ENCODE results near the gene ZP1.

DNA sequence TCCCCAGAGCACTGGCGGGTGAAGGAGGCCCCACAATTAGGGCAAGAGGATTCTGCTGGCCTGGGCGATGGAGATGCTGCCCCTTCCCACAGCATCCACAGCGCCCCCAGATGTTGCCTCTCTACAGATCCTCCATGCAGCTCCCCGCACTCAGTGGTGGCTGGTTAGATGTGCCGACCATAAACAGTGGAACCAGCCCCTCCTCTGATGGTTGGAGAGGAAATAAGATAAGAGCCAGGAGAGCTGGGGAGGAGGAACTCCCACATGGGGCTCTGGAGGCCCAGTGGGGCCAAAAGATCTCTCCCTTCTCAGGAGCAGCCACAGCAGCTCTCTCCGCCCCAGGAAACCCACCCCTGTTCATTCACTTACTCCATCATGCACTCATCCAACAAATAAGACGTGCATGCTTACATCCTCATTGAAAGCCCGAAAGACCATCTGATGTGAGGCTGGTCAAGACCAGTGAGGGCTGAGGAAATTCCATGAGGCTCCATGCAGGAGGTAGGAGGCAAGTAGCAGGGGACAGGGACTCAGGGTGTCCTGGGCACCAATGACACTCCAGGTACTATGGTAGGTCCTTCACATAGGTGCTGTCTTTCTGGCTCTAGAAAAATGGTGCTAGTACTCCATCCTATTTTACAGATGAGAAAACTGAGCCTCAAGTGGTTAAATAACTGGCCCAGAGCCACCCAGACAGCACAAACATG, 13.0 kb upstream of the ZP1 start:
- TF ChIP-seq, protein P1, sequence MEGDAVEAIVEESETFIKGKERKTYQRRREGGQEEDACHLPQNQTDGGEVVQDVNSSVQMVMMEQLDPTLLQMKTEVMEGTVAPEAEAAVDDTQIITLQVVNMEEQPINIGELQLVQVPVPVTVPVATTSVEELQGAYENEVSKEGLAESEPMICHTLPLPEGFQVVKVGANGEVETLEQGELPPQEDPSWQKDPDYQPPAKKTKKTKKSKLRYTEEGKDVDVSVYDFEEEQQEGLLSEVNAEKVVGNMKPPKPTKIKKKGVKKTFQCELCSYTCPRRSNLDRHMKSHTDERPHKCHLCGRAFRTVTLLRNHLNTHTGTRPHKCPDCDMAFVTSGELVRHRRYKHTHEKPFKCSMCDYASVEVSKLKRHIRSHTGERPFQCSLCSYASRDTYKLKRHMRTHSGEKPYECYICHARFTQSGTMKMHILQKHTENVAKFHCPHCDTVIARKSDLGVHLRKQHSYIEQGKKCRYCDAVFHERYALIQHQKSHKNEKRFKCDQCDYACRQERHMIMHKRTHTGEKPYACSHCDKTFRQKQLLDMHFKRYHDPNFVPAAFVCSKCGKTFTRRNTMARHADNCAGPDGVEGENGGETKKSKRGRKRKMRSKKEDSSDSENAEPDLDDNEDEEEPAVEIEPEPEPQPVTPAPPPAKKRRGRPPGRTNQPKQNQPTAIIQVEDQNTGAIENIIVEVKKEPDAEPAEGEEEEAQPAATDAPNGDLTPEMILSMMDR (IDR thresholded peaks at IDR 0.05; ENCODE audit: low read depth, low read length, poor library complexity, severe bottlenecking): no peak
- no peak for TF ChIP-seq EZH2phosphoT487 (IDR thresholded peaks at IDR 0.05; ENCODE audit: borderline replicate concordance, low read length)

Measured in DOHH2 (cell line).